Epidermal melanocyte (primary cell): Measurements from ENCODE around the gene PIP4P1.

Experiments
- DNase-seq: peaks from one replicate; pipeline ENCODE4 v3.0.0; 2011; ENCODE audit warnings: low spot score; ENCODE audit not compliant: insufficient read length

Gene PIP4P1

GRCh38 chr14:20438664-20439063 is 22.6 kb downstream of the PIP4P1 start:
- DNase-seq = no peak

DNA sequence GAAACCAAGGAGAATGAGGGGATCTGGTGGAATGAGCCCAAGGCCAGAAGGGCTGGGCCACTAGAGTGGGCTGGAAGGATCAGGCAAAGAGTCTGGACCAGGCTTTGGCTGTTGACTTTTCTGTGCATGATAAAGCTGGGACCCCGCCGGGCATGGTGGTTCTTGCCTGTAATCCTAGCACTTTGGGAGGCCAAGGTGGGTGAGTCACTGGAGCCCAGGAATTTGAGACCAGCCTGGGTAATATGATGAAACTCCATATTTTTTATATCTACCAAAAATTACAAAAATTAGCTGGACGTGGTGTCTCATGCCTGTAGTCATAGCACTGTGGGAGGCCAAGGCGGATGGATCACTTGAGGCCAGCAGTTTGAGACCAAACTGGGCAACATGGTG is 24.9 kb downstream of the PIP4P1 start:
- DNase-seq = no peak

DNA sequence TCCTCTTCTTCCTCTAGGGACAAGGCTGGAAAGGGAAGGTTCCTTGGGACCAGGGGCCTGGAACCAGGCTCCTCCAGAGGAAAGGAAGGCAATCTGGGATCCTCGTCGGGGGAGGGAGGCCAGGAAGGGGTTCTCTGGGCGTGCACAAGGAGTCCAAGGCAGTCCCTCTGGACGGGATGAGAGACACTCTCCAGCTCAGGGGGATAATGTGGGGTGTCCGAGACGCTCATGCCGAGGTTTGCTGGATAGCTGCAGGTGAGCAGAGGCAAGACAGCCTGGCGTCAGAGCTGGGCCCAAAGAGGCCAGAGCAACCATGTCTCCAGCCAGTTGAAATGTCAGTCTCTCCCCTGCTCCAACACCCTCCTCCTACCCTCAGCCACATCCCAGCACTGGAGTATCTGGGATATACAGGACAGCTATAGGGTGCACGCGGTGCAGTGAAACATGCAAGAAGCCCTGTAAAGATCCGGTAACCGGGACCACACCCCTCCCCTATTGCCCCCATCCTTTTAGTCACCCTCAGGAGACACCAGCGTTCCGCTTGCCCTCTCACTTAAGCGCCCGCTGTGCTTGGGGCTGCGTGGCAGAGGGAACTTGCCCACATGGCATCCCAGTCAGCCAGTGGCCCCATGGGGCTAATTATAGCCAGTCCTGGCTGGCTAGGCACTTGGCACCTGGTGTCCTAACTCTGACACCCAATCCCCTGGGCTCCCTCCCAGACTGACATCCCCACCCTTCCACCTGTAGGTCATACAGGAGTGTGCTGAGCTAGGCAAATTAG is 25.5 kb downstream of the PIP4P1 start, which contains the start of gene KLHL33:
Gene KLHL33, minus strand, starts transcription at position 585 of the 781 bp plus-strand sequence. Its CDS starts 355 bp downstream, at position 230.
- no peak for DNase-seq

DNA sequence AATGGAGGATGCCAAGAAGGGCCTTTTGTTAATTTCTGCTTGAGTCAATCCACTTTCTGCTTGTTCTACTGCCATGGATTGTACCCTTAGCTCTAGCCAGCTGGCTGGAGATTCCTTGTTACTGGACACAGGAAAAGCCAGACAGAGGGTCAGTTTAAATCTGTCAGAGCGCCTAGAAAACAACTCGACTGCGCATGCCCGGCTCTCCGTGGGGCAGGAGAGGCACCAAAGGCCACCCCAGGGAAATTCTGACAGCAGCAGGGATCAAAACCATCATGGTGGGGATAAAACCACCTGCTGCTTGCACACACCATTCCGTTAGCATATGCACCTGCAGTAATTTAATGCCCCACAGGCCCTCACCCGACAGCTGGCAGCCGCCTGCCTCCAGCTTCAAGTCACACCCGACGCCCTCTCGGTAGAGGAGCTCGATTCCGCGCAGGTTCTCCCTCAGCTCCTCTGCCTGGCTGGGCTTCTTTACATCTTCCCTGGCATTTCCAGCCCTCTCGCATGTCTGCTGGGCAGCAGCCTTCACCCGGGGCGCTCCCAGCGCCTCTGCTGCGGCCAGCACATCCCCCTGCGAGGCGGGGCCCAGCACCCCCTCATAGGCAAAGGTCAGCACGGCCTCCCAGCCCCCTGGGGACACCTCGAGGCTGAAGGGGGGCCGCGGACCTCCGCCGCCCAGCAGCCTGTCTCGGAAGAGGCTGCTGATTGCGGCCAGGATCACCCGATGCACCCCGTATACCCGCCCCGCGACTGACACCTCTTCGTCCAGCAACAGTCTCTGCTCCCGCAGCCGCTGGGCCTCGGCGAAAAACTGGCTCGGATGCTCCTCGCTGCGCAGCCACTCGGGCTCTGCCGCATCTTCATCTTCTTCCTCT is 26.3 kb downstream of the PIP4P1 start:
- DNase-seq = no peak

DNA sequence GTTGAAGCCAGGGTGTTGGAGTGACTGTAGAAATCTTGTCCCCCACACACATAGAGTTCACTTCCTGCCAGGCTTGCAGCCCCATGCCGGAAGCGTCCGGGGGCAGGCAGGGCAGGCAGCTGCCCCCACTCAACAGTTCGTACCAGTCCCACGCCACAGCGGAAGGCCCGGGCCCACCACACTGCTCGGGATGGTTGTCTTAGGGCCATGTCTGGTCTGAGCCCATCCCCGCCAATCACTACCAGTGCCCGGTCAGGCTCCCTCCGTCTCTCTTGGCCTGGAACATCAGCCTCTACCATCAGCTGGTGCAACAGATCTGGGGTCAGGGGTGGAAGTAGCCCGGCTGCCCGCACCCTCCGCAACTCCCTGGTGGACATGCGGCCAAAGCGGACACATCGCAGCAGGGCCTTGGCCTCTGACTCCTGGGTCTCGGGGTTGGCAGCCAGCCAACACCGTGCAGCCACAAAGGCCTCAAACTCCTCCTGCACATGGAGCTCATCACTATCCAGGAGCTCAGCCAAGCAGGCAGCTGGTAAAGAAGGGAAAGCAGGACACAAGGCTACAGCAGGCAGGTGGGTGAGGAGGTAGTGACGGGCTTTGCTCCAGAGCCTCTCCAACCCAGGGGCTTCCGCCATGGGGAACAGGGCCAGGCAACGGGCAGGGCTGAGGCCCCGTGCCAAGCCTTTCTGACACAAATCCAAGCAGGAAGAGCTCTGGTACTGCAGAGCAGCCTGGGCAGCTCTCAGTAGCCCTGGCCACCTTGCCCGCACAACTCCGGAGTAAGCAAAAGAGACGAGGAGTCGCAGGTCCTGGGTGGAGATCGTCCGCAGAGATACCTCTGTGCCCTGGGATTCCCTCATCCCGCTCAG is 31.2 kb downstream of the PIP4P1 start:
- DNase-seq = no peak

DNA sequence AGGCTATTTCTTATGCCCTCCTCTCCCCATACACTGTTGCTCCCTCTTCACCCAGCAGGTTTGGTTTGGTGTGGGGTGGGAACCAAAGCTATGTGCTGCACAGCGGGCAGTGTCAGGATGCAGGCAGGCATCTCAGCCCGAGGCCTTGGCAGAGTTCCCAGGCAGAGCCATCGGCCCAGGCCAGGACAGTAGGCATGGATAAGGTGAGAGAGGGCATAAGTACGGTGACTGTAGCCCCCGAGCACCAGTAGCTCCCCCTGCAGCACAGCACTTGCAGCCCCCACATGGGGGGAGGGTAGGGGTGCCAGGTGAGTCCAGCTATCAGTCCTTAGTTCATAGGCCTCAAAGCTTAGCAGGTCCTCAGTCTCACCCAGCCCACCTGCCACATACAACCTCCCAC is 32.4 kb downstream of the PIP4P1 start:
- DNase-seq = no peak

DNA sequence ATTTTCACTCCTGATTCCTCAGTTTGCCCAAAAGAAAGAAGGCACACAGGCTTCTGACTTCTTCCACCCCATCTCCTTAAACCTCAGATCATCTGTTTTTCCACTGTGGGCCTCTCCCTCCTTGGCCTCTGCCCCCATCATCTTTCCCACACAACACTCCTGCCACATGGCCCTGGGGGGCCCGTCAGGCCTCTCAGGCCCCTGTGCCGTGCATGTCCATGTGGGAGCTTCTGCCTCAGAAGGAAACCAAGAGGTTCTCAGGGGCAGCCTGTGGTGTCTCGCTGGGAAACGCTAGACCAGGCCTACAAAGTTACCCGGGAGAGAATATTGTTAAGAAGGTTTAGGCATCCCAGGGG is 33.2 kb downstream of the PIP4P1 start:
- DNase-seq = no peak

- no peak for DNase-seq
Observed at GRCh38 chr14:20427231-20428009, 33.8 kb downstream of the PIP4P1 start.

DNA sequence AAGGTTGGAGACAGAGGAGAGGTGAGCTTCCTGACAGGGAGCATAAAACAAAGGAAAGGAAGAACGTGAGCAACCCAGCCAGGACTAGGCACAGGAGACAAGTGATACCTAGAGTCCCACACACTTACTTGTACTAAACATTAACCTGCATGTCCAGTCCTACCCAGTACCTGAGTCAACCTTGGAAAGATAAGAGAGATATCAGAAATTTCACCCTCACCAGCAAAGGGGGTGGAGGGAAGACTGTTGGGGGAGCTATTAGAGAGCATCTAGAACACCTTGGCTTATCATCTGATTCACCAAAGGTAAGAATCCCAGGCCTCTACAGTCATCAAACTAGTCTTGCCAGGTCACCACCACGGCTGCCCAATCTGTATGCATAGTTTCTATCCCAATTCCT is 36.4 kb downstream of the PIP4P1 start:
- DNase-seq = no peak

DNA sequence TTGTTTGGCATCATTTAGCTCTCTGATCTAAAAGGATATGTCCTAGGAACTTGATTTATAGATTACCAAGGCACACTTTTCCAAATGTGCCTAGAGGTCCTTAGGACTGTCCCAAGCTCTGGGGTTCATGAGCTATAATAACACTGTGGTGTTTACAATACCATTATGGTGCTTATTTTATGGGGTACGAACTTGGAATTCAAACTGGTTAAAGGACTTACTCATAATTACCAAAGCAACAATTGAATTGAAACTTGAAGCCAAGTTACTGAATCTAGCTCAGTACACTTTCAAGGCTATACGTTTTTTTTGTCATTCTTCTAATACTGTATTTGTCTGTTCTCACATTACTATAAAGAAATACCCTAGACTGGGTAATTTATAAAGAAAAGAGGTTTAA is 38.3 kb downstream of the PIP4P1 start:
- no peak for DNase-seq

GRCh38 chr14:20421267-20421666 is 40.0 kb downstream of the PIP4P1 start:
- DNase-seq = no peak

DNA sequence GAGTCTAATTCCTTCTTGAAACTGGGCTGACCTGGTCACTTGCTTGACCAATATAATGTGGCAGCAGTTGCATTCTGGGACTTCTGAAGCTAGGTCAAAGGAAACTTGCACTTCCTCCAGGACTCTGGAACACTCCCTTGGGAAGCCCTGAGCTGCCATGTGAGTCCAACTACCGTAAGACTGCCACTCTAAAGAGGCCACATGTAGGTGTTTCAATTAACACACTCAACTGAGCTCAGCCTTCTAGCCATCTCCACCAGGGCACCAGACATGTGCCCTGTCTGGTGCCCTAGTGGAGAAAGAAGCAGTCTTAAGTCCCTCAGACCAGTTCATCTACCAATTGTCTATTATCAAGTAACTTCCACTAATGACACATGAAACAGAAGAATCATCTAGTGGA is 41.8 kb downstream of the PIP4P1 start:
- DNase-seq = no peak

DNA sequence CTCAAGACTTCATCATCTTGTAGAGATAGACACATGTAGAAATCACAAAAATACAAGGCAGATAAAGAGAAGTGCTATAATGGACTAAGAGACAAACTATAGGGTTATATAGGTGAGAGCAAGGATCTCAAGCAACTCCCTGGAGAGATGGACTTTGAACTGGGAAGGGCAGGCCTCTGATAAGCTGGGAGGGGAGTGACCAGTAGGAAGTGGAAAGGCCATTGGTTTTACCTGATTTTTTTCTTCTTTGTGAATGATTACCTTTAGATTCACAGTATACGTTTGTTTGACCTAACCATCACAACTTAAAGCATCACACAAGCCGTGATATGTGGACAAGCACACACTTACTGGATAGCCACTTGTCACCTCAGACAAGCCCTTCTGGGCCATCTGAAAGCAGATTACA is 42.7 kb downstream of the PIP4P1 start:
- no peak for DNase-seq

GRCh38 chr14:20417250-20418186 is 43.7 kb downstream of the PIP4P1 start:
- no peak for DNase-seq

DNA sequence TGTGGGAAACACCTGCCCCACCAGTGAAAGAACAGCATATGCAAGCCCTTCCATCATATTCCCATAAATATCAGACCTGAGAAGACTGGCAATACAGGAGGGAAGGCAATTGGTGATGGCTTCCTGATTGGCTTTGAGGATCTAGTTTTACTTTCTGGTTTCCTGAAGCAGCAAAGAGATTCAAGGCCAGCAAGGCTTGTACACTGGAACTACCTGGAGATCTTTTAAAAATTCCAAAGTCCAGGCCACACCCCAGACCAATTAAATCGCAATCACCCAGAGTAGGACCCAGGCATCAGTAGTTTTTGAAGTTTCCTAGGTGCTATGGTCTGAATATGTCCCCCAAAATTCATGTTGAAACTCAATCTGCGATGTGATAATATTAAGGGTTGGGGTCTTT is 45.0 kb downstream of the PIP4P1 start:
- no peak for DNase-seq

- peak; percentile 57 for DNase-seq
Observed at GRCh38 chr14:20415782-20416206, 45.4 kb downstream of the PIP4P1 start.

- no peak for DNase-seq
Observed at GRCh38 chr14:20413744-20414082, 47.5 kb downstream of the PIP4P1 start.

- peak; percentile 76 for DNase-seq
Observed at GRCh38 chr14:20412876-20413743, 48.1 kb downstream of the PIP4P1 start, which contains the start of gene TEP1. Gene TEP1, minus strand, starts transcription at chr14:20413501. Its CDS starts 5,062 bp downstream, at chr14:20408439.

GRCh38 chr14:20412411-20412810 is 48.8 kb downstream of the PIP4P1 start:
- no peak for DNase-seq
